LNCaP clone FGC (cell line): ENCODE results near the gene LMO4.

Experiments
- DNase-seq: peaks from one replicate; pipeline ENCODE4 v3.0.0-alpha.2; 2011; ENCODE audit warnings: low read depth
- H3K4me3 ChIP-seq: 2 replicates; pipeline ENCODE4 v1.5.1; 2011; ENCODE audit warnings: mild to moderate bottlenecking, low read depth, low read length, control low read depth
- TF ChIP-seq, protein P1 (sequence below): IDR thresholded peaks from 2 replicates; pipeline ENCODE4 v1.5.1; 2012; ENCODE audit warnings: mild to moderate bottlenecking; ENCODE audit not compliant: control insufficient read depth, insufficient read depth; ENCODE audit errors: extremely low read depth

Gene LMO4

GRCh38 chr1:87328272-87329050, at the start of gene LMO4:
Gene LMO4 (plus strand): TSS chr1:87328880. CDS start chr1:87332016, 3,136 bp downstream.
- TF ChIP-seq, protein P1, sequence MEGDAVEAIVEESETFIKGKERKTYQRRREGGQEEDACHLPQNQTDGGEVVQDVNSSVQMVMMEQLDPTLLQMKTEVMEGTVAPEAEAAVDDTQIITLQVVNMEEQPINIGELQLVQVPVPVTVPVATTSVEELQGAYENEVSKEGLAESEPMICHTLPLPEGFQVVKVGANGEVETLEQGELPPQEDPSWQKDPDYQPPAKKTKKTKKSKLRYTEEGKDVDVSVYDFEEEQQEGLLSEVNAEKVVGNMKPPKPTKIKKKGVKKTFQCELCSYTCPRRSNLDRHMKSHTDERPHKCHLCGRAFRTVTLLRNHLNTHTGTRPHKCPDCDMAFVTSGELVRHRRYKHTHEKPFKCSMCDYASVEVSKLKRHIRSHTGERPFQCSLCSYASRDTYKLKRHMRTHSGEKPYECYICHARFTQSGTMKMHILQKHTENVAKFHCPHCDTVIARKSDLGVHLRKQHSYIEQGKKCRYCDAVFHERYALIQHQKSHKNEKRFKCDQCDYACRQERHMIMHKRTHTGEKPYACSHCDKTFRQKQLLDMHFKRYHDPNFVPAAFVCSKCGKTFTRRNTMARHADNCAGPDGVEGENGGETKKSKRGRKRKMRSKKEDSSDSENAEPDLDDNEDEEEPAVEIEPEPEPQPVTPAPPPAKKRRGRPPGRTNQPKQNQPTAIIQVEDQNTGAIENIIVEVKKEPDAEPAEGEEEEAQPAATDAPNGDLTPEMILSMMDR: no peak
- DNase-seq: peak; percentile 87

DNA sequence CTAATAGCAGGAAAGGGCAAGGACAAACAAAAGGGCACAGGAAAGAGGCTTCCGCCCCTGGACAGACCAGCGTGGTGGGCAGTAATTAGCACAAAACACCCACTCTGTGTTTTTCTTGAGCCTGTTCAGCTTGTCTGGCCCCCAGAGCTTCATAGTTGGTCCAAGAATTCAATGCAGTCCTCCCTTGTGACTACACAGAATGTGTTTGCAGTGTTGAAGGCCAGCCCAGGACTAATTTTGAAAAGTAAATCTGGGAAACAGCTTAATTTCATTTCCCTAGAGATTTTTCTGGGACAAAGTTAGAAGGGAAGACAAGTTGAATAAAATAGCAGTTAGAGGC, 49.2 kb upstream of the LMO4 start:
- TF ChIP-seq, protein P1: no peak
- no peak overlapping the region for H3K4me3 ChIP-seq
- no peak for DNase-seq

More at GRCh38 chr1:87328272-87329050, at the start of gene LMO4:
- peak within 1 kb of the TSS; percentile 65 for H3K4me3 ChIP-seq

DNA sequence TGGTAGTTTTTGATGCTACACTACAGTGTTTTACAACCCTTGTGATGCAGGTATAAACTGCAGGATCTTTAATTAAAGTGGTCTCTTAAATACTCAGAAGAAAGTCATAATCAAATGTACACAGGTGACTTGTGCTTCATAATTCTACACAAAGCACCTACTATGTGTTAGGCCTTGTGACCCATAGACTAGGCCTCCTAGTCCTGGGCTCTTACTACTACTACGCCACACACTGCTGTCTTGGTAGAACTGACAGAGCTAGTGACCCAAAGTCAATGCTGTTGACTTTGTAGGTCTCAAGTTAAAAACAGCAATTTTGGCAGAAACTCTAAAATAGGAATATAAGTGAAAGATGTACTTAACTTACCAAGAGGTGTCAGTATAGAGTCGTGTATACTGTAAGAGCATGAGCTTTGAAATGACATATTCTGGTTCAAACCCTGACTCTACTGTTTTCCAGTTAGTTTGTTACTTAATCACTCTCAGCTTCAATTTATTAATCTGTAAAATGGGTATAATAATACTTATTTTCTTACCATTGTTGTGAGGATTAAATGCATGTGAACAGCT, 48.6 kb upstream of the LMO4 start:
- TF ChIP-seq, protein P1: 0 out of 2 replicates have a peak, but pooled peaks have one; percentile 5
- no peak for DNase-seq
- H3K4me3 ChIP-seq: no peak overlapping the region

DNA sequence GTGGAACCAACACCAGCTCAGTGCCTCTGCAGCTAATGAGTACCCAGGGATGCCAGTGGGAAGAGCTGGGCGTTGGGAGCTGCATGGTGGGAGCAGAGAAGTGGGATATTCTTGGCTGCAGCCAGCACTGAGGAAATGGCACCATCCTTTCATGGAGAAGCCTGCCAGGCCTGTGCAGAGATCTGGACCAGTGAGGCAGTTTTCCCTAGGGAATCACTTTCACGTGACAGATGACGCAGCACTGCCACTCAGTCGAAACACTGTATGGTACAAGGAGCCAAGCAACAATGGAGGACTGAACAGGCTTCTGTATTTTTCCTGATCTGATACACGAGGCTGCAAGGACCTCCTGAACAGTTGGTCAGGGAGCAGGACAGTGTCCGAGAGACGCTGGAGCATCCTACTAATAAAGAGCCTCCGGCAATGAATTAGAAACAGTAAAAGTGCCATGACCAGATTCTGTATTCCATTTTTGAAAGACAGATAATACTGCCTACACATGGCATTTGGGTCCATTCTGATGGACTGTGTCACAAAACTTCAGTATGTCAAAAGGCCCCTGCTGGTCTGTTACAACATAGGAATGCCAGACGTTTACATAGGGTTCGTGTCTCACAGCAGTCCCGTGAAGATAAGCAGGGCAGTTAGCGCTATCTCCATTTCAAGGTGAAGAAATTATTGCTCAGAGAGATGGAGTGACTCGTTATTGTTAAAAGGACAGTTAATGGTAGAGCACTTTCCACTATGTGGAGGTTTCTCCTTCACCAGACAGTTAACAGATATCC, 44.0 kb upstream of the LMO4 start:
- H3K4me3 ChIP-seq: no peak overlapping the region
- no peak for DNase-seq
- TF ChIP-seq, protein P1: no peak

GRCh38 chr1:87291107-87291506, 37.6 kb upstream of the LMO4 start:
- DNase-seq: no peak
- TF ChIP-seq, protein P1: no peak
- no peak overlapping the region for H3K4me3 ChIP-seq

DNA sequence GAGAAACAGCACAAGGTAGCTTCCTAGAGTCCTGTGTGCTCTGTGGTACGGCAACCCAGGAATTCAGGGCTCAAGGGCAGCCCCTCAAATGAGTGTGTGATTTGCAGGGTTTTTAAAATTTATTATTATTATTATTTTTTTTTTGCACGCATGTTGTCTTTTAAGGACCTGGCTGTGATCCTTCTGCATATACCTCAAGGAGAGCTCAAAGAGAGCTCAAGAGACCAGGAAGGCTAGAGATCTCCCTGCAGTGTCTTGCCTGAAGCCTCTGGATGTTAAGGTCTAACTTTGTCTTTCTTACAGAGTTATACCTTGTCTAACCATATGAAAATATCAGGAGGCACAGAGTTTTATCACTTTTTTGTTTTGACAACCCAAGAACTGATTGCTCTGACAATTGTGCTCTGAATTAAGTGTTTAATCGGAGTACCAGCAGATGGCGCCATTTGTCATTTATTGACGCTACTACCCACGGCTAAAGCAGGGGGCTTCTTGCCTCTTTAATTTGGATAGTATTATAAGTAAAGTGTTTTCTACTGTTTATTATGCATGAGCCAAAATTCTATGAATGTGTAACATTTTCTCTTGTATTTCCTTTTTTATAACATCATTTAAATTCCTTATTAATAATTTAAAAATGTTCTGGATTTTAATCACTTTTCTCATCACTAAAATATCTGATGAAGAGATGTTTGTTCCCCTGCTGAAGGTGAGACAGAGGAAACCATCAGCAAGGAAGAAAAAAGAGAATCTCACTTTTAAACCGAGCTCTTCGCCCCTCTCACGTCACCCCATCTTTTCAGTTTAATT, 35.8 kb upstream of the LMO4 start:
- H3K4me3 ChIP-seq: no peak overlapping the region
- DNase-seq: peak; percentile 8
- TF ChIP-seq, protein P1: peak; percentile 72
